CD1c-positive myeloid dendritic cell (primary cell): ENCODE measurements around the gene DNAJC27.

Source experiments
- DNase-seq: peaks from one replicate; pipeline ENCODE4 v3.0.0-alpha.2; 2016; ENCODE audit errors: extremely low spot score

The DNAJC27 gene

GRCh38 chr2:24907116-24907515, 64.6 kb downstream of the DNAJC27 start:
- no peak for DNase-seq

GRCh38 chr2:24906466-24906865, 65.3 kb downstream of the DNAJC27 start:
- DNase-seq, result no peak

- no peak for DNase-seq
Observed at GRCh38 chr2:24903161-24904103, 68.3 kb downstream of the DNAJC27 start.

- DNase-seq, result no peak
Observed at GRCh38 chr2:24899361-24899910, 72.3 kb downstream of the DNAJC27 start.

- no peak for DNase-seq
Observed at GRCh38 chr2:24898122-24899109, 73.3 kb downstream of the DNAJC27 start.

GRCh38 chr2:24894750-24895149, 77.0 kb downstream of the DNAJC27 start:
- DNase-seq, result no peak

- no peak for DNase-seq
Observed at GRCh38 chr2:24893934-24894333, 77.8 kb downstream of the DNAJC27 start.
